GM13976 (cell line): Measurements from ENCODE around the gene MGAT4C.

Source experiments
- DNase-seq: peaks from one replicate; pipeline ENCODE4 v3.0.0; 2012; ENCODE audit warnings: low spot score
- CTCF ChIP-seq: IDR thresholded peaks from 2 replicates; pipeline ENCODE4 v1.5.1; 2012; ENCODE audit warnings: borderline replicate concordance, mild to moderate bottlenecking; ENCODE audit not compliant: insufficient read depth; ENCODE audit errors: extremely low read depth, missing control alignments, control extremely low read depth
- in situ Hi-C: fragments of 300-500 bp; cut with MboI; formaldehyde crosslinking; loops from one replicate; pipeline ENCODE4 v1.12.0; 2022; ENCODE audit warnings: low sequenced_read_pairs, mixed read lengths, inconsistent platforms; ENCODE audit not compliant: unreplicated experiment

MGAT4C gene

DNA sequence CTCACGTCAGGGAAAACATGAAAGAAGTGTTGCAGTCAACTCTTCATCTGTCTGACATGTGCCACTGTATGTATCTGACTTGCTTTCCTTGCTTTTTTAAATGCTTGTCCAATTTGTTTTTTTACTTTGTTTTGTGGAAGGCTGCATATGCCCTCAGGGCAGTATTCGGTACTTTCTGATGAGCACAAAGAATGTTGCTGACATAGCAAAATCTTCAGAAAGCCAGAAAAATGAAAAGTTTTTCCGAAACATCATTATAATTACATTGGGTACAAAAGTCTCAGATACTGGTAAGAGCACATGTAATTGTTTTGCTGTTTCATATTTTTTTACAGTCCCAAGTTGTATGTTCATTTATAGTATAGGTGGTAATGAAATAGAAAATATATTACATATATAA lies 237.8 kb downstream of the MGAT4C start:
- no peak for DNase-seq
- TF ChIP-seq CTCF, result no peak
- in situ Hi-C loops, result no loop called here

GRCh38 chr12:86015026-86015425 lies 241.2 kb downstream of the MGAT4C start:
- no peak for TF ChIP-seq CTCF
- in situ Hi-C loops, result no loop called here
- no peak for DNase-seq

DNA sequence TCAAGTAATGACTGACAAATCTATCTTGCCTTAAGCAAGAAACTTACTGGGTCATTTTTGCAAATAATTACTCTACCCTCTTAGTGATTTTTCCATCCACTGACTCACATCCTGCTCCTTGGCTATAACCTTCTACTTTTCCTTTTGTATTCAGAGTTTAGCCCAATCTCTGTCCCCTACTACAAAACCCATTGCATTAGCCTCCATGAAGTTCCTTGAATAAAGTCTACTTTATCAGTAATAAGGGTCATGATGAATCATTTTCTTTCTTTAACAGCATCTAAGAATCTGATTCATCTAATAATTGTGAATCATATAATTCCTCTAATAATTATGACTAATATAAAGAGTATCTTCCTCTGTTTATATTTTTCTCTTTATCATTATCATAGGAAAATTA lies 249.5 kb downstream of the MGAT4C start:
- in situ Hi-C loops, result no loop called here

DNA sequence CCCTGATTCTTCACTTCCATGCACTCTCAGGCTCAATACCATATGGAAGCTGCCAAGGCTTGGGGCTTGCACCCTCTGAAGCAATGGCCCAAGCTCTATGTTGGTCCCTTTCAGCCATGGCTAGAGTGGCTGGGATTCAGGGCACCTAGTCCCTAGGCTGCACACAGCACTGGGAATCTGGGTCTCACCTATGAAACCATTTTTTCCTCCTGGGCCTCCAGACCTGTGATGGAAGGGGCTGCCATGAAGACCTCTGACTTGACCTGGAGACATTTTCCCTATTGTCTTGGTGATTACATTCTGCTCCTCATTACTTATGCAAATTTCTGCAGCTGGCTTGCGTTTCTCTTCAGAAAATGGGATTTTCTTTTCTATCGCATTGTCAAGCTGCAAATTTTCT lies 258.1 kb downstream of the MGAT4C start:
- no peak for DNase-seq
- in situ Hi-C loops, result no loop called here
- no peak for TF ChIP-seq CTCF

More for the DNA sequence above, 249.5 kb downstream of the MGAT4C start:
- DNase-seq, result no peak
- no peak for TF ChIP-seq CTCF

DNA sequence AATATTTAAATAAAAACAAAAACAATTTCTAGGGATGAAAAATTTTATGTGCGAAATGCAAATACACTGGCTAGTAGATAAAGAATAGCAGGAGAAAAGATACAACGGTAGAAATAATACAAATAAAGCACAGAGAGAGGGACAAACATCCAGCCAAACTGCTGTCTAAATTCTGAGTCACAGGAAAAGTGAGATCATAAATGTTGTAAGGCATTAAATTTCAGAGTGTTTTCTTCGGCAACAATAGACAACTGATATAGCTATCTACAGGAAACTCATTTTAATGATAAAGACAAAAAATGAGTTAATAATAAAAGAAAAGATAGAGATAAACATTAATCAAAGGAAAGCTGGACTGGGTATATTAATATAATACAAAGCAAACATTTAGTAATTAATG lies 259.9 kb downstream of the MGAT4C start:
- in situ Hi-C loops, result no loop called here
- no peak for TF ChIP-seq CTCF
- no peak for DNase-seq

- no peak for DNase-seq
Observed at GRCh38 chr12:85993746-85994145, 262.4 kb downstream of the MGAT4C start.

More at GRCh38 chr12:85993746-85994145, 262.4 kb downstream of the MGAT4C start:
- in situ Hi-C loops, result no loop called here
- TF ChIP-seq CTCF, result no peak
